Amygdala (tissue), 56 donors: ENCODE measurements around the gene TLR9.
"Not testable (repeated sequence)": the region's sequence is repeated elsewhere in the genome, so short reads cannot be mapped to it uniquely, and the experiment has no call there.

Experiments
- DNase-seq, 56 donors: peaks; one replicate each; lab custom pipeline; 2025; lab: John Stamatoyannopoulos, UW

TLR9 gene, protein sequence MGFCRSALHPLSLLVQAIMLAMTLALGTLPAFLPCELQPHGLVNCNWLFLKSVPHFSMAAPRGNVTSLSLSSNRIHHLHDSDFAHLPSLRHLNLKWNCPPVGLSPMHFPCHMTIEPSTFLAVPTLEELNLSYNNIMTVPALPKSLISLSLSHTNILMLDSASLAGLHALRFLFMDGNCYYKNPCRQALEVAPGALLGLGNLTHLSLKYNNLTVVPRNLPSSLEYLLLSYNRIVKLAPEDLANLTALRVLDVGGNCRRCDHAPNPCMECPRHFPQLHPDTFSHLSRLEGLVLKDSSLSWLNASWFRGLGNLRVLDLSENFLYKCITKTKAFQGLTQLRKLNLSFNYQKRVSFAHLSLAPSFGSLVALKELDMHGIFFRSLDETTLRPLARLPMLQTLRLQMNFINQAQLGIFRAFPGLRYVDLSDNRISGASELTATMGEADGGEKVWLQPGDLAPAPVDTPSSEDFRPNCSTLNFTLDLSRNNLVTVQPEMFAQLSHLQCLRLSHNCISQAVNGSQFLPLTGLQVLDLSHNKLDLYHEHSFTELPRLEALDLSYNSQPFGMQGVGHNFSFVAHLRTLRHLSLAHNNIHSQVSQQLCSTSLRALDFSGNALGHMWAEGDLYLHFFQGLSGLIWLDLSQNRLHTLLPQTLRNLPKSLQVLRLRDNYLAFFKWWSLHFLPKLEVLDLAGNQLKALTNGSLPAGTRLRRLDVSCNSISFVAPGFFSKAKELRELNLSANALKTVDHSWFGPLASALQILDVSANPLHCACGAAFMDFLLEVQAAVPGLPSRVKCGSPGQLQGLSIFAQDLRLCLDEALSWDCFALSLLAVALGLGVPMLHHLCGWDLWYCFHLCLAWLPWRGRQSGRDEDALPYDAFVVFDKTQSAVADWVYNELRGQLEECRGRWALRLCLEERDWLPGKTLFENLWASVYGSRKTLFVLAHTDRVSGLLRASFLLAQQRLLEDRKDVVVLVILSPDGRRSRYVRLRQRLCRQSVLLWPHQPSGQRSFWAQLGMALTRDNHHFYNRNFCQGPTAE

DNA sequence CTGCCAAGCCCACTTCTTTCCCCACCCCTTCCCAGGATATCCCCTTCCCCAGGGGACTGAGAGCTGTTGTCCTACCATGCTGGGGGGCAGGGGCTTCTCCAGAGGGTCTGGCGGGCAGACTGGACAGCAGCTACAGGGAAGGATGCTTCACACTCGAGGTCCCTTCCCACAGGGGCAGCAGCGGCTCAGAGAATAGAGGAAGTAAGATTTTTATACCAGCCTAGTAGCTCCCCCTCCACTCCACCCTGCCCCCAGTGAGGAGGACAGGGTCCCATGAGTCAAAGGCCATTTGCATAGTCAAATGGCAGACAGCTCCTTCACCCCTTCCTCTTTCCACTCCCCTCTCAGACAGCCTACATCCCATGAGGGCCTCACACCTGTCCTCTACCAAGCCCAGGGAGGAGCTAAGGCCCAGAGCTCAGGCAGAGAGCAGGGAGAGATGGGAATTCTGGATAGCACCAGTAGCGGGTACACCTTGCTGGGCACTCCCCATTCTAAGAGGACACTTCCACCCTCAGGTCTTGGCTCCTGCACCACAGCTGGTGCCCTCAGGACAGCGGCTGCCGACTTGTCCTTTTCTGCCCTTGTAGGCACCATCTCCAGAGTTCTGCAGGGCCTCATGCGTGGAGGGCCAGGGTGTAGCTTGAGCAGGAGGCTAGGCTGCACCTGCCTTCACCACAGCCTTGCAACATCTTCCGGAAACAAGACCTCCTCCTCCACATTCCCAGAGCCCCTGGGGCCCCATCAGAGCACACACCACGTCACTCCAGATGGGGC, at the start of gene TLR9:
Gene TLR9, minus strand, starts transcription at position 194 of the 777 bp plus-strand sequence. Its CDS starts 116 bp downstream, at position 78.
- no peak for DNase-seq

DNA sequence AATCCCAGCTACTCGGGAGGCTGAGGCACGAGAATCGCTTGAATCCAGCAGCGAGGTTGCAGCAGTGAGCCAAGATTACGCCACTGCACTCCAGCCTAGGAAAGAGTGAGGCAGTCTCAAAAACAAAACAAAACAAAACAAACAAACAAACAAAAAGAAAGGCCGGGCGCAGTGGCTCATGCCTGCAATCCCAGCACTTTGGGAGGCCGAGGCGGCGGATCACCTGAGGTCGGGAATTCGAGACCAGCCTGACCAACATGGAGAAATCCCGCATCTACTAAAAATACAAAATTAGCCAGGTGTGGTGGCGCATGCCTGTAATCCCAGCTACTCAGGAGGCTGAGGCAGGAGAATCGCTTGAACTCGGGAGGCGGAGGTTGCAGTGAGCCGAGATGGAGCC, 49.3 kb upstream of the TLR9 start:
- not testable (repeated sequence) for DNase-seq

DNA sequence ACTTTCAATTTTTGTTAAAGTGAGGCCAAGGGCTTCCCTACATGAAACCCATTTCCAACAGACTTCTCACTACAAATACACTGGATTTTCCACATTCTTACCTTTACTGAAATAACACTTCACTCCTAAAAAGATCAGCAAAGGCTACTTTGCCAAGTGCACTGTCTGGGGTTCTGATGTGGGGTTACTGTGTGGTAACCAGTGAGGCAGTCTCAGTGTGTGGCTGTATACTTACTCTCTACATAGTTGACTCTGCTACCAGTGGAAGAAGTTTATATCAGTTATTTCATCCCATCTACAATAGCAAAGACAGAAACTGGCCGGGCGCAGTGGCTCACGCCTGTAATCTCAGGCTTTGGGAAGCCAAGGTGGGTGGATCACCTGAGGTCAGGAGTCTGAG, 47.4 kb upstream of the TLR9 start:
- no peak for DNase-seq

DNA sequence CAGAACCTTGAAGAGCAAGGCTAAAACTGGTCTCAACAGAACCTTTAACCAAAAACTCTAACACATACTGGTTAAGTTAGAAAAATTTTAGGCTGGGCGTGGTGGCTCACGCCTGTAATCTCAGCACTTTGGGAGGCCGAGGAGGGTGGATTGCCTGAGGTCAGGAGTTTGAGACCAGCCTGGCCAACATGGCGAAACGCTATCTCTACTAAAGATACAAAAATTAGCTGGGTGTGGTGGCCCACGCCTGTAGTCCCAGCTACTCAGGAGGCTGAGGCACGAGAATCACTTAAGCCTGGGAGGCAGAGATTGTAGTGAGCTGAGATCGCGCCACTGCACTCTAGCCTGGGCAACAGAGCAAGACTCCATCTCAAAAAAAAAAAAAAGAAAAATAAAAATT, 46.7 kb upstream of the TLR9 start:
- DNase-seq = not testable (repeated sequence)

DNA sequence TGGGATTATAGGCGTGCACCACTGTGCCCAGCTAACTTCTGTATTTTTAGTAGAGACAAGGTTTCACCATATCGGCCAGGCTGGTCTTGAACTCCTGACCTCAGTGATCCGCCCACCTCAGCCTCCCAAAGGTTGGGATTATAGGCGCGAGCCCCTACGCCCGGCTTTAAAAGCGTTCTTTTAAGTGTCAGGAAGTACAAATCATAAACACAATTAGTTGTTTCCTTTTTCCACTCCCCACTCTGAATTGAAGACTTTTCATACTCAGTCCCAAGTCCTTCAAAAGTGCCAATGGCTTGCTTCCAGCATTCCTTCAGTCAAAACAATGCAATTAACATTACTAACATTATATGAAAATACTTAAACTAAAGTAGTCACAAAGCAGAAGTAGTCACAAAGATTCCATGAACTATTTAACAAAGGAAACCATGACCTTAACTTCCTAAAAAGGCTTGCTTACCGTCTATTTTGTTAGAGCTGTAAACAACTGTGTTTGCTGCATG, 44.9 kb upstream of the TLR9 start:
- DNase-seq = no peak

DNA sequence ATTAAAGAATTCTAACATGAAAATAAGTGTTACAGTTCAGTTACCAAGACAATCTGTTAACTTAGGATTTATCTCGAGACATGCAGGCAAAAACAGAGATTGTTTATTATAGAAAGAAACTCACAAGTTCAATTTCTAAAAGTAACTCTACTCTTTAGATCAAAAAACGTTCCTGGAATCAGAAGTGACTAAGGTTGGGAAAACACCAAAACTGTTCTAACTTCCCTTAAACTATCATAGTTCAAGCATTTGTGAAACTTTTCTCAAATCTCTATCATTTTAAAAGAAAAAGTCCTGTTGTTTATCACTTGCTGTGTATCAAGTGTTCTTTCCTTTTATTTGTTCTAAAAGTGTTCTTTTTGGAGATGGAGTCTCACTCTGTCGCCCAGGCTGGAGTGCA, 44.3 kb upstream of the TLR9 start:
- DNase-seq = no peak

DNA sequence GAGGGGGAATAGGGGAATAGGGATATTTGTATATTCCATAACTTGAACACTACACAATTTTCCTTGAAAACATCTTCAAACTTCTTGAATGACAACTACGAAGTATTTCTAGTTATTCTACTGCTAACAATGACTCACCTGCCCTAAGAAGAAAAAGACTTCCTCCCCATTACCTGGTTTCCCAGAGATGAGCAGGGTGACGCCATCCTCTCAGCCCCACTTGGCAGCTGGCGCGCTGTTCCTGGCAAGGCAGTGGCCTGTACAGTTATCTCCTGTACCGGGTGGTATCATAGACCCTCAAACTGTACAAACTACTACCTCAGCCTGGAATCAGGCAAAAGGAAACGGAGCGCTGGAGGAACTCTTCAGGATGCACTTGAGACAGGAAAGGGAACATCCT, 42.6 kb upstream of the TLR9 start:
- no peak for DNase-seq

DNA sequence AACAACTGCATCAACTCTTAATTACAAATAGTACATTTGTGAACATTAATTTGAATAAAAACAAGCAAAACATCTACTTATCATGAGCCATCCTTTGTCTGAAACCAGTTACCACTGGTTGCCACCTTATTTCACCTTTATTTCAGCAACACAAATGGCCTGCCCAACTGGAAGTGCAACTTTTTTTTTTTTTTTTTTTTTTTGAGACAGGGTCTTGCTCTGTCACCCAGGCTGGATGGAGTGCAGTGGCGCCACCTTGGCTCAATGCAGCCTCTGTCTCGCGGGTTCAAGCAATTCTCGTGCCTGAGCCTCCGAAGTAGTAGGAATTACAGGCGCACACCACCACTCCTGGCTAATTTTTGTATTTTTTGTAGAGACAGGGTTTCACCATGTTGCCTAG, 39.9 kb upstream of the TLR9 start:
- no peak for DNase-seq

DNA sequence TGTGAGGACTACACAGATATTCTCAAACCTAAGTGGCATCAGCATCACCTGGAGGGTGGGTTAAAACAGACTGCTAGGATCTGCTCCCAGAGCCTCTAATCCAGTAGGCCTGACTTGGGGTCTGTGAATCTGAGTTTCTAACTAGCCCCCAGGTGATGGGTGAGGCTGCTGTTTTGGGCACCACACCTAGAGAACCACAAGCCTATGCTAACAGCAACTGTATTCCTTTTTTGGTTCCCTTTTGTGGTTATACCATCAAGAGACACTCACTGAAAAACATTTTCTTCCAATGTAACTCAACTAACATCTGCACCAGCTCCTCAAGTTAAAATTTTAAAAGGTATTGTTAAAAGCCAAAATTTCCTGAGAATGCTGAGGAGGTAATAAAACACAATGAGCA, 37.0 kb upstream of the TLR9 start:
- DNase-seq = no peak

DNA sequence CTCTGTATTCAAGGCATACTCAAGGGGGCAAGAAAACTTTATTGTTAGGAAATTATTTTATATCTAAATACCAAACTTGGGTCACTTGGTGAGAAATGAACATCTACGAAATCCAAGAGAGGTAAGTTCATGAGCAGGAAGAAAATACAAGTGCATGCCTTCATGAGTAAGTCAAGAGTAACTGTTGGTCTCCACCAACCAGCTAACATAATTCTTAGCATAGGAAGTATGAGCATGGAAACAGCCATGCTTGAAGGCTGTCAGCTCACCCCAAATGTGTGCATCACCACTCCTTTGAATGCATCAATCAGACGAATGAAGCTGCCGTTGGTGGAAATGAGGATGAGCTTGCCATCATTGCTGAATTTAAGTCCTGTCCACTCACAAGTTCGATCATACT, 34.0 kb upstream of the TLR9 start:
- DNase-seq = no peak

DNA sequence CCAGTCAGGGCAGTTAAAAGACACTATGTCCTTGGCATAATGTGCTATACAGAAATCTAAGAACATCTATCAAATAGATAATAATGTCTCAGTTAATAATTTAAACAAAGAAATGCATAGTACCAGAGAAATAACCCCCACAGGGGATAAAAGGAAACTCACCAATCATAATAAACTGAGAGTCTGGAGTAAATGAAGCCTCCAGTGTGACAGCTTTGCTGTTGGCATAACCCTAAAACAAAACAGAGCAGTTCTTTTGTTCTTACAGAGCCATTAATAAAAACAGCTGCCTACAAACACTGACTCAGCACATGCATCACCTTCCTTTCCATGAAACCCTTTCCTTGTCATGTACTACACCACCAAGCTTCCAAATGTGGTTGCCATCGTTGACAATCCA, 33.6 kb upstream of the TLR9 start:
- no peak for DNase-seq

DNA sequence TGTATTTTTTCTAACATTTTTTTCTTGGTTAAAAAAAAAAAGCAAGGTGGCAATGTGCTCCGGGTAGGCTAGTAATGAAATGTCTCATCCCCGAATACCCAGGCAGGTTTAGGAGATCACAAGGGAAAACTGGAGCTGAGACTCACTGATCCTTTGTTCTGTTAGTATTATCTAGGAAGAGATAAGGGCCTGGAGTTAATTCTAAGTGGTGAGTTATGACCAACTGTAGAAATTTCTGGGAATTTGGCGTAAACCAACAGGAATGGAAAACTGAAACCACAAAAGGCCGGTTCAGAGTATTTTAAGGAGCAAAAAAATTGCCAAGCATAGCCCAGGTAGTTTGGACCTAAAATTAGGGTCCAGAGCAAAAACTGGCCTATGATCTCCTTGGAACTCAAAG, 32.5 kb upstream of the TLR9 start:
- DNase-seq = no peak

DNA sequence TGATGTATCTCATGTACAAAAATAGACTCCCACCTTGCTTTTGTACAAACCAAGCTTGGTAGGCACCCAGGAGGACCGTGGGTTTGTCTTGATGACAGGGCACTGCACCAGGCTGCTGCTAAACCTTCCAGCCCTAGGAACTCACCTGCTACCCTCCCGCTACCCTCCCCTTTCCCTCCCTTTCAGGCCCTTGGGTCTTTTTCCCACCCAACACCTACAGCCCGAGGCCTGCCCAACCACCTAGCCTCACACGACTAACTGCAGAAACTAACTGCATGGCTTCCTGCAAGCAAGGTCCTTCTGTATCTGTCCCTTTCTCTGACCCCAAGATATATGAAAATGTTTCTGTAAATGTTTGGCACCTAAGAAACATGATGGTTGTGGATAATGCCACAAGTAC, 31.2 kb upstream of the TLR9 start:
- DNase-seq = no peak

DNA sequence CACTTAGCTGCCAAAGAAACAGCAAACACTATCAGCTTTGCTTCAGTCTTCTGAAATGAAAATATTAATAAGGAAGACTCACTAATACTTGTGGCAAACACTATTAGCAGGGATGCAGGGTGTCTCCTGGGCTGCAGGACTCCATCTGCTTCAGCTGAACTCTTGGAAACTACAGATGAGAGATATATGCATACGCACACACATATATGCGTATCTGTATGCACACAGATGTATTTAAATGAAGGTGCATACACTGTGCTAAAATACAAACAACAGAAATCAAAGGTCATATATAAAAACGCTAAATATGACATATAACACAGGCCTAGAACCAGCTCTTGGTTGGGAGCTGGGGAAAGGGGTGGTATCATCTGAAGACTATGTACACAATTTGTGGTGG, 30.7 kb upstream of the TLR9 start:
- DNase-seq = no peak

DNA sequence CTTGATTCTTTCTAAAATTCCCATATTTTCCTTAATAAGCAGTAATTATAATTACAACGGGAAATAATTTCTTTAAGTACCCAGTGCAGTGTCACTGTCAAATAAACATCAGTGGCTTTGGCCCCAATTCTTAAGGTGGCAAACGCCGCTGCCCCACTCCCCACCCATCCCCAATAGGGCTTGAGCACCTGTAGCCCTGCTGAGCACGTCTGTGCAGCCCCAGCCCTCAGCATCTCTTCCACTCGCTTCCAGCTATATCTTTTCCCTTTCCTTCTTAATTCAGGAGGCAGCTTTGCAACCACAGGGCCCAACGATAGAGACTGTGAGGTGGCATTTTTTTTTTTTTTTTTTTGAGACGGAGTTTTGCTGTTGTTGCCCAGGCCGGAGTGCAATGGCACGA, 29.2 kb upstream of the TLR9 start:
- no peak for DNase-seq

DNA sequence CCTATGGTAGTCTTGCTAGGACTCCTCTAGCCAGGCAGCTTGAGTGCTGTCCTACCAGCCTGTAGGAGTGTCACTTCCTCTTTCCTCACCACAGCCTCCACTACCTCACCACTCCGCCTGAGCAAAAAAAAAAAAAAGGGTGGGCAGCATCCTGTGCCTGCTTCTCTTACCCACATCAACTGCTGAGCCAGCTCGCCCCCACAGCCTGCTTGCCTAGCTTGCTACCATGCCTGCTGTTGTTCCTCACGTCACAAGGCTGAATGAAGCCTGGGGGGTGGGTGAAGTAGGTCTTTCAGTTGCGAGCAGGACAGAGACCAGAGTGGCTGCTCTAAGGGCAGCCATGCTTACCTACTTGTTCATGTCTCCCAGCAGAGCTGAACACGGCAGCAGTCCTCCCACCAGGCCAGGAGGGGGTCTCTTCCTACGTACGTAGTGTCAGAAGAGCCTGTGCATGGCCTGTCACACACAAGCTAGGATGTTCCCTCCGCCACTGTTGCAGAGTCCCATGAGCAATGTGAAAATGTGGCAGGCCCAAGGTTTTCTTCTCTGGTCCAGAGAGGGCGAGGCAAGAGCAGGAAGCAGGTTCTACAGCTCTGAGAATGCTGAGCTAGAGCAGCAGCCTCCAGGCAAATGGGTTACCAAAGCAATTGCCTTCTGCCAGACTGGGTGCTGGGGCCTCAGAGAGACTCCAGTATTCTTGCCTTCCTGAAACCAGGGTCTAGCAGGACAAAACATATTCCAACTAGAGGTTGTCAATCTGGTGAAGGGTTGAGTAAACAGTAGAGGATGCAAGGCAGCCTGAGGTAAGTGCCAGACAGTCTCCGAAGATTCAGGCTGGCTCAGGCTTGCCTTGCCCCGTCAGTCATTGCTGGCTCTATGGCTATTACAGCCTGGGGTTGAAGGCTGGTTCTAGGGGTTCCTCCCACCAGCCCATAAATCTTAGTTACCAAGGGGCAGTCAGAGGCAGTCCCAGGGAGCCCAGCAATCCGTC, 28.2 kb upstream of the TLR9 start:
- peak in 39 of 56 donors; percentile 18 to 81 (median 57) for DNase-seq

DNA sequence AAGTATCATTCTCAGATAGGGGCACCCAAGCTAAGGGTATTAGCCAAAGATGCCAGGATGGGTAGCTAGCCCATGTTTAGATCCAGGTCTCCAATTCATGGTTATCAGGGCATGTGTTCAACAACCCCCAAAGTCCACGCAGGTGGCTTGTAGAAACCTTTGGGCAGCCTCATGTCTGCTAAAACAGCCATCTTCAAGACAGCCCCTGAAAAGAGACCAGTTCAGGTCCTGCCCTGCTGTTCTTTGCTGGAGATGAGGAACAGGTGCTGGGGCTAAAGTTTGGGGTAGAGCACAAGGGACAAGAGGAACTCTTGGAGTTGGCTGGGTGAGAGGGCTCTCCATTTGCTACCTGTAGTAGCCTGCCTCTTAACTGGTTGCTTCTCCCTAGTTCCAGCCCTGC, 24.7 kb upstream of the TLR9 start:
- DNase-seq = no peak

DNA sequence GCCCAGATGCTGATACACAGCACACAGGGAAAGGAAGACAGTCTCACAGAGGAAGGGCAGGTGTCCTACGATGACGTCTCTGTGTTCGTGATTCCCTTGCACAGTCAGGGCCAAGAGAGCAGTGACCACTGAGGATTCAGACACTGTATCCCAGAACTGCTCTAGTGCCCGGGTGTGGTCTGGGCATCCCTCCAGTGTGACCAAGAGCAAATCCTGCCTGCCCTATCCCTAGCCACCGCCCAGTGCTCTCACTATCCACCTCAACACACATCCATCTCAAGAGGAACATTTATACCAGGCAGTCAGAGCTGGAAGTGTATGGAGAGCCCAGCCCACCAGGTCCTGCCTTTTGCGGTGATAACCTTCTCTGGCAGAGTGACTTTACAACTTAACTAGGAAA, 24.2 kb upstream of the TLR9 start:
- no peak for DNase-seq
